Endometrium (tissue), 2 donors: ENCODE results near the gene ITGB5.

Experiments
- FAIRE-seq: peaks from 2 replicates; lab custom pipeline; 2012; peaks lifted over from hg19 to GRCh38; lab: Jason Lieb, UNC
- donor health status: control.
- donor health status: control.

ITGB5 gene

GRCh38 chr3:124862006-124862405, 25.2 kb downstream of the ITGB5 start:
- FAIRE-seq, result no peak

GRCh38 chr3:124861041-124861440, 26.1 kb downstream of the ITGB5 start:
- FAIRE-seq, result peak; percentile 91

- FAIRE-seq, result no peak
These were observed 26.6 kb downstream of the ITGB5 start for GRCh38 chr3:124860599-124860998.

- FAIRE-seq, result no peak
These were observed 28.1 kb downstream of the ITGB5 start for GRCh38 chr3:124859025-124859424.

GRCh38 chr3:124858275-124858674, 28.9 kb downstream of the ITGB5 start:
- FAIRE-seq, result no peak

- FAIRE-seq, result no peak
These were observed 30.5 kb downstream of the ITGB5 start for GRCh38 chr3:124856677-124857076.

- no peak for FAIRE-seq
These were observed 33.2 kb downstream of the ITGB5 start for GRCh38 chr3:124854009-124854408.

GRCh38 chr3:124853446-124853845, 33.7 kb downstream of the ITGB5 start:
- no peak for FAIRE-seq

GRCh38 chr3:124851905-124852304, 35.3 kb downstream of the ITGB5 start:
- FAIRE-seq, result no peak

GRCh38 chr3:124851136-124851535, 36.0 kb downstream of the ITGB5 start:
- no peak for FAIRE-seq

GRCh38 chr3:124850633-124851032, 36.5 kb downstream of the ITGB5 start:
- FAIRE-seq, result no peak

GRCh38 chr3:124850212-124850611, 37.0 kb downstream of the ITGB5 start:
- FAIRE-seq, result no peak

- no peak for FAIRE-seq
These were observed 38.9 kb downstream of the ITGB5 start for GRCh38 chr3:124848300-124848699.

GRCh38 chr3:124847863-124848262, 39.3 kb downstream of the ITGB5 start:
- FAIRE-seq, result no peak

- FAIRE-seq, result no peak
These were observed 40.1 kb downstream of the ITGB5 start for GRCh38 chr3:124847051-124847450.

- FAIRE-seq, result no peak
These were observed 41.0 kb downstream of the ITGB5 start for GRCh38 chr3:124846189-124846588.

GRCh38 chr3:124845406-124845805, 41.8 kb downstream of the ITGB5 start:
- no peak for FAIRE-seq

- FAIRE-seq, result no peak
These were observed 43.5 kb downstream of the ITGB5 start for GRCh38 chr3:124843506-124844177.

GRCh38 chr3:124843047-124843446, 44.1 kb downstream of the ITGB5 start:
- no peak for FAIRE-seq

- no peak for FAIRE-seq
These were observed 45.6 kb downstream of the ITGB5 start for GRCh38 chr3:124841517-124841916.

GRCh38 chr3:124840331-124840730, 46.8 kb downstream of the ITGB5 start:
- no peak for FAIRE-seq

- FAIRE-seq, result no peak
These were observed 47.3 kb downstream of the ITGB5 start for GRCh38 chr3:124839896-124840295.

- FAIRE-seq, result no peak
These were observed 48.2 kb downstream of the ITGB5 start for GRCh38 chr3:124838963-124839362.

GRCh38 chr3:124837730-124838186, 49.4 kb downstream of the ITGB5 start:
- FAIRE-seq, result no peak
